Hepatocyte (in vitro differentiated cells): ENCODE results near the gene PRDM15. TPM values are rescaled to one million over a fixed set of nuclear protein-coding genes. Genes with fewer than 3 reads are reported as not detected.

Source experiments
- DNase-seq: peaks from one replicate; pipeline ENCODE4 v3.0.0-alpha.2; 2016; ENCODE audit warnings: low spot score
- H2AFZ ChIP-seq: fragments of 200-600 bp; sonication (generic); 2 replicates; pipeline ENCODE4 v1.6.0; 2016; ENCODE audit warnings: antibody characterized with exemption, mild to moderate bottlenecking
- H3K27ac ChIP-seq: fragments of 200-600 bp; sonication (generic); 2 replicates; pipeline ENCODE4 v1.5.1; 2016; ENCODE audit warnings: mild to moderate bottlenecking
- H3K27me3 ChIP-seq: fragments of 200-600 bp; sonication (generic); 2 replicates; pipeline ENCODE4 v1.6.1; 2016
- H3K36me3 ChIP-seq: fragments of 200-600 bp; sonication (generic); replicated peaks from 2 replicates; pipeline ENCODE4 v1.5.1; 2016; ENCODE audit warnings: low read depth; ENCODE audit not compliant: insufficient read depth
- H3K4me1 ChIP-seq: fragments of 200-600 bp; sonication (generic); 2 replicates; pipeline ENCODE4 v1.5.1; 2016; ENCODE audit warnings: mild to moderate bottlenecking, moderate library complexity; ENCODE audit not compliant: insufficient read depth
- H3K4me2 ChIP-seq: fragments of 200-600 bp; sonication (generic); 2 replicates; pipeline ENCODE4 v1.6.0; 2016
- H3K4me3 ChIP-seq: fragments of 200-600 bp; sonication (generic); 2 replicates; pipeline ENCODE4 v1.5.1; 2016; ENCODE audit warnings: mild to moderate bottlenecking
- H3K79me2 ChIP-seq: fragments of 200-600 bp; sonication (generic); 2 replicates; pipeline ENCODE4 v1.6.0; 2017; ENCODE audit warnings: mild to moderate bottlenecking
- H3K9me2 ChIP-seq: fragments of 200-600 bp; sonication (generic); replicated peaks from 2 replicates; pipeline ENCODE4 v1.6.0; 2017; ENCODE audit warnings: mild to moderate bottlenecking; ENCODE audit not compliant: insufficient read depth
- H3K9me3 ChIP-seq: fragments of 200-600 bp; sonication (generic); 2 replicates; pipeline ENCODE4 v1.5.1; 2016; ENCODE audit warnings: low read depth, mild to moderate bottlenecking
- H4K20me1 ChIP-seq: fragments of 200-600 bp; sonication (generic); 2 replicates; pipeline ENCODE4 v1.6.0; 2016; ENCODE audit warnings: mild to moderate bottlenecking; ENCODE audit not compliant: insufficient read depth, poor library complexity, severe bottlenecking
- EZH2 ChIP-seq: fragments of 200-600 bp; sonication (generic); IDR thresholded peaks from 2 replicates; pipeline ENCODE4 v1.6.1; 2016; ENCODE audit warnings: antibody characterized with exemption, mild to moderate bottlenecking, borderline replicate concordance
- EZH2phosphoT487 ChIP-seq: fragments of 200-600 bp; sonication (generic); IDR thresholded peaks from one replicate; pipeline ENCODE4 v1.6.1; 2018; ENCODE audit warnings: antibody characterized with exemption, mild to moderate bottlenecking, low read depth, moderate library complexity; ENCODE audit not compliant: unreplicated experiment, severe bottlenecking
- WGBS: methylation state at CpG from one replicate; pipeline ENCODE4 v1.1.6; 2016; ENCODE audit warnings: low lambda C conversion rate; ENCODE audit errors: missing lambda C conversion rate; 5-methylcytosine and 5-hydroxymethylcytosine counted together
- polyA plus RNA-seq: library from polyadenylated mRNA; unstranded; fragments of >200 nt; fragmentation: Nextera tagmentation; extraction: Ambion mirVana; gene quantifications from 2 replicates; pipeline ENCODE4 v1.2.1, GENCODE V29; 2016
- total RNA-seq: library from RNA; depleted of rRNA; stranded (reverse); fragments of >200 nt; gene quantifications from 2 replicates; pipeline ENCODE4 v1.2.3, GENCODE V29; 2014
- TF ChIP-seq, protein P1 (sequence below): fragments of 200-600 bp; sonication (generic); IDR thresholded peaks from 2 replicates; pipeline ENCODE4 v1.5.1; 2016; ENCODE audit warnings: antibody characterized with exemption, mild to moderate bottlenecking; ENCODE audit not compliant: poor library complexity

Gene PRDM15
- total and polyA plus RNA-seq, 2 experiments from 2014 or later, result 3.0 to 4.7 TPM

DNA sequence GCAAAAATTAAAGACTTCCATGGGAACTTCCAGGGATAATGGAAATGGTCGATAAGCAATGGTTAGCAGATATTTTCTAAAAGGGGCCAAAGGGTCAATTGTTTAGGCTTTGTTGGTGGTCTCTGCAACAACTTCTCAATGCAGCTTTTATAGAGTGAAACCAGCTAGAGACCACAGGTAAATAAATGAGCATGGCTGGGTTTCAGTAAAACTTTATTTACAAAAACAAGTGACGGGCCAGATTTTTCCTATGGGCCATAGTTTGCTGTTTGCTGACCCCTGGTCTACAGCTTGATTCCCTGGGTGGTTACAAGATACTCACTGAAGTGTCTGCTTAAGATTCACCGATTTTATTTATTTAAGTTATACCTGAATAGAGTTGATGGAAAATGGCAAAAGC lies 22.6 kb upstream of the PRDM15 start:
- Histone ChIP-seq H3K4me1 (no peaks in the 10 kb centered on the region), H3K4me3 (no peak overlapping the region), H3K9me3 (no peaks in the 10 kb centered on the region), H3K36me3 (no peaks in the 10 kb centered on the region), H3K9me2 (no peaks in the 10 kb centered on the region), H2AFZ (no peak overlapping the region), H3K4me2 (no peak overlapping the region), H3K27ac (no peak overlapping the region), H3K27me3 (no peaks in the 10 kb centered on the region), H4K20me1 (no peaks in the 10 kb centered on the region), H3K79me2 (no peaks in the 10 kb centered on the region)
- no peak for DNase-seq
- TF ChIP-seq, protein P1, sequence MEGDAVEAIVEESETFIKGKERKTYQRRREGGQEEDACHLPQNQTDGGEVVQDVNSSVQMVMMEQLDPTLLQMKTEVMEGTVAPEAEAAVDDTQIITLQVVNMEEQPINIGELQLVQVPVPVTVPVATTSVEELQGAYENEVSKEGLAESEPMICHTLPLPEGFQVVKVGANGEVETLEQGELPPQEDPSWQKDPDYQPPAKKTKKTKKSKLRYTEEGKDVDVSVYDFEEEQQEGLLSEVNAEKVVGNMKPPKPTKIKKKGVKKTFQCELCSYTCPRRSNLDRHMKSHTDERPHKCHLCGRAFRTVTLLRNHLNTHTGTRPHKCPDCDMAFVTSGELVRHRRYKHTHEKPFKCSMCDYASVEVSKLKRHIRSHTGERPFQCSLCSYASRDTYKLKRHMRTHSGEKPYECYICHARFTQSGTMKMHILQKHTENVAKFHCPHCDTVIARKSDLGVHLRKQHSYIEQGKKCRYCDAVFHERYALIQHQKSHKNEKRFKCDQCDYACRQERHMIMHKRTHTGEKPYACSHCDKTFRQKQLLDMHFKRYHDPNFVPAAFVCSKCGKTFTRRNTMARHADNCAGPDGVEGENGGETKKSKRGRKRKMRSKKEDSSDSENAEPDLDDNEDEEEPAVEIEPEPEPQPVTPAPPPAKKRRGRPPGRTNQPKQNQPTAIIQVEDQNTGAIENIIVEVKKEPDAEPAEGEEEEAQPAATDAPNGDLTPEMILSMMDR, result no peak
- TF ChIP-seq EZH2phosphoT487, result no peak
- no peak for TF ChIP-seq EZH2
- WGBS, result 93% methylated on average over 3 of the region's 3 CpGs

DNA sequence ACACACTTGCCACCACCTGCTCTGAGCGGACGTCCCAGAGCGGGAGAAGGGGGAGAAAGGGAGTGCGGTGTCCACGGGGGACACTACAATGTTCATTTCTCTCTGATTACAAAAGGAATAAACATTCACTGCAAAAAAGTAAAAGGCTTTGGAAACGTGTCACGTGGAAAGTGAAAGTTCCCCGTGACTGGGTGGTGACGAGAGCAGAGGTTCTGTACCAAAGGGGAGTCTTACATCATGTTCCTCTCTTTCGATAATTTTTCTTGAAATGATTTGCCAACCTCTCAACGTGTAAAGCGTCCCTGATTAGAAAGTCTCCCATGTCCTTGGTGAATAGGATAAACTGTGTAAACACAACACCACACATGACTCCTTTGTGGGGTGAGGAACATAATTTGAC lies 22.0 kb upstream of the PRDM15 start:
- Histone ChIP-seq H3K4me2 (no peak overlapping the region), H3K27ac (no peak overlapping the region), H3K36me3 (no peaks in the 10 kb centered on the region), H3K27me3 (no peaks in the 10 kb centered on the region), H3K9me2 (no peaks in the 10 kb centered on the region), H2AFZ (no peak overlapping the region), H3K4me3 (no peak overlapping the region), H3K9me3 (no peaks in the 10 kb centered on the region), H3K79me2 (no peaks in the 10 kb centered on the region), H4K20me1 (no peaks in the 10 kb centered on the region), H3K4me1 (peaks cover 2% of the 10 kb centered on the region)
- 93% methylated on average over 12 of the region's 12 CpGs for WGBS
- TF ChIP-seq EZH2phosphoT487 (no peak), EZH2 (no peak)
- TF ChIP-seq, protein P1, result no peak
- no peak for DNase-seq

DNA sequence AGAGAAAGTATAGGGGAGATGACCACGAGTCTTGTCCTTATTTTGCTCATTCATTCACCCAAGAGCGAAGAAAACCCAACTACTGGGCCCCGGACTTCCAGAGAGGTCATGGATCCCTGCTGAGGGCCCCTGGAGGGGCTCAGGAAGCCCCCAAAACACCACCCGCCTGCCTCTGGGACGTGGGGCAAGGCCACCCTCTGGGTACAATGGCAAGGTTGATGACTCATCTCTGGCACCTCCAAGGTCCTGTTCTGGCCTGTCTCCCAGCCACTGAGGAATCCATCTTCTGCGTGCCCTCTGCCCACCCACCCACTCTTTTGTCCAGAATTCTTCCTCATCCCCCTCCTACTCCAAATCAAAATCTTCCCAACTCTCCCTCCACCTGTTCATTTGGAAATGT lies 21.3 kb upstream of the PRDM15 start:
- Histone ChIP-seq H3K36me3 (no peaks in the 10 kb centered on the region), H3K27ac (no peak overlapping the region)

More for the DNA sequence above, 21.3 kb upstream of the PRDM15 start:
- Histone ChIP-seq H3K4me2 (no peak overlapping the region), H3K4me3 (no peak overlapping the region), H3K9me3 (no peaks in the 10 kb centered on the region), H3K27me3 (no peaks in the 10 kb centered on the region), H3K4me1 (peaks cover 9% of the 10 kb centered on the region), H3K9me2 (no peaks in the 10 kb centered on the region), H2AFZ (no peak overlapping the region), H3K79me2 (no peaks in the 10 kb centered on the region), H4K20me1 (no peaks in the 10 kb centered on the region)
- TF ChIP-seq EZH2 (no peak), EZH2phosphoT487 (no peak)
- TF ChIP-seq, protein P1, result no peak
- WGBS, result 91% methylated on average over 6 of the region's 6 CpGs
- no peak for DNase-seq
